OCI-LY7 (cell line): ENCODE results near the gene ATAD3B. TPM values are rescaled to one million over a fixed set of nuclear protein-coding genes. Genes with fewer than 3 reads are reported as not detected.

ENCODE experiments used
- BruUV-seq: library from RNA; stranded (reverse); fragments of 400-500 nt; replicated peaks from 2 replicates; lab custom pipeline; 2021; lab: Mats Ljungman, UMichigan
- CTCF ChIA-PET: fragments of 300-600 bp; sonication (Branson Sonifier 250); formaldehyde crosslinking; loops from one replicate; lab custom pipeline; 2022; ENCODE audit warnings: antibody characterized with exemption; ENCODE audit not compliant: unreplicated experiment; lab: Charles Lee
- POLR2A ChIA-PET: fragments of 300-600 bp; sonication (Branson Sonifier 250); formaldehyde crosslinking; loops from one replicate; lab custom pipeline; 2022; ENCODE audit warnings: antibody characterized with exemption; lab: Charles Lee
- DNase-seq: peaks from one replicate; pipeline ENCODE4 v3.0.0-alpha.2; 2015; ENCODE audit warnings: low spot score
- H2AFZ ChIP-seq: fragments of 200-600 bp; sonication (generic), shearing (Covaris generic); 2 replicates; pipeline ENCODE4 v1.6.1; 2014; ENCODE audit warnings: mild to moderate bottlenecking, antibody characterized with exemption, low read length, moderate library complexity
- H3K27ac ChIP-seq: fragments of 200-600 bp; sonication (generic); 2 replicates; pipeline ENCODE4 v1.5.1; 2014; ENCODE audit warnings: mixed run types, low read depth, mild to moderate bottlenecking, moderate library complexity, low read length, inconsistent platforms; ENCODE audit not compliant: poor library complexity, severe bottlenecking
- H3K36me3 ChIP-seq: fragments of 200-600 bp; sonication (generic); 2 replicates; pipeline ENCODE4 v1.6.1; 2014; ENCODE audit warnings: mild to moderate bottlenecking, antibody characterized with exemption, low read length, moderate library complexity, mixed read lengths; ENCODE audit not compliant: insufficient read depth
- H3K4me1 ChIP-seq: fragments of 200-600 bp; sonication (generic); 2 replicates; pipeline ENCODE4 v1.5.1; 2014; ENCODE audit warnings: mild to moderate bottlenecking, low read length; ENCODE audit not compliant: insufficient read depth, poor library complexity, severe bottlenecking
- H3K4me2 ChIP-seq: fragments of 200-600 bp; sonication (generic); 2 replicates; pipeline ENCODE4 v1.6.1; 2014; ENCODE audit warnings: mild to moderate bottlenecking, low read length
- H3K4me3 ChIP-seq: fragments of 200-600 bp; sonication (generic); 2 replicates; pipeline ENCODE4 v1.5.1; 2014; ENCODE audit warnings: mild to moderate bottlenecking, low read depth, low read length; ENCODE audit not compliant: poor library complexity, severe bottlenecking
- H3K79me2 ChIP-seq: fragments of 200-600 bp; sonication (generic); 2 replicates; pipeline ENCODE4 v1.6.1; 2016; ENCODE audit warnings: low read depth, mild to moderate bottlenecking, low read length, moderate library complexity, mixed read lengths; ENCODE audit not compliant: insufficient read depth
- H3K9me2 ChIP-seq: fragments of 200-600 bp; sonication (generic); 2 replicates; pipeline ENCODE4 v1.6.1; 2016; ENCODE audit warnings: mild to moderate bottlenecking, low read length, mixed read lengths; ENCODE audit not compliant: insufficient read depth
- H3K9me3 ChIP-seq: fragments of 200-600 bp; sonication (generic); 2 replicates; pipeline ENCODE4 v1.6.1; 2014; ENCODE audit warnings: mild to moderate bottlenecking, mixed run types, low read length, mixed read lengths
- H4K20me1 ChIP-seq: fragments of 200-600 bp; sonication (generic); 2 replicates; pipeline ENCODE4 v1.6.1; 2014; ENCODE audit warnings: mild to moderate bottlenecking, antibody characterized with exemption, low read length, moderate library complexity, mixed read lengths; ENCODE audit not compliant: insufficient read depth
- EZH2phosphoT487 ChIP-seq: fragments of 200-600 bp; sonication (generic); IDR thresholded peaks from 2 replicates; pipeline ENCODE4 v1.6.1; 2018; ENCODE audit warnings: low read depth, borderline replicate concordance, mild to moderate bottlenecking, mixed run types, antibody characterized with exemption, low read length, moderate library complexity, mixed read lengths
- intact Hi-C: fragments of 100-400 bp; cut with micrococcal nuclease; formaldehyde crosslinking; loops from one replicate; pipeline ENCODE4 v1.10.0; 2022; ENCODE audit not compliant: unreplicated experiment
- total RNA-seq, 2 experiments: library from RNA; depleted of rRNA in 1 of 2; stranded (reverse); fragments of >200 nt in 1 of 2; shearing (Covaris generic) in 1 of 2; gene quantifications; 2 replicates each; pipeline ENCODE4 v1.2.3, GENCODE V29; 2014 to 2022
- TF ChIP-seq, protein P1 (sequence below): fragments of 200-600 bp; sonication (generic); conservative IDR thresholded peaks from 2 replicates; pipeline ENCODE4 v1.5.1; 2014; ENCODE audit warnings: mild to moderate bottlenecking, antibody characterized with exemption, low read length, moderate library complexity, mixed read lengths

ATAD3B gene
- total RNA-seq, 2 experiments from 2014 or later = 54.9 to 62.4 TPM

DNA sequence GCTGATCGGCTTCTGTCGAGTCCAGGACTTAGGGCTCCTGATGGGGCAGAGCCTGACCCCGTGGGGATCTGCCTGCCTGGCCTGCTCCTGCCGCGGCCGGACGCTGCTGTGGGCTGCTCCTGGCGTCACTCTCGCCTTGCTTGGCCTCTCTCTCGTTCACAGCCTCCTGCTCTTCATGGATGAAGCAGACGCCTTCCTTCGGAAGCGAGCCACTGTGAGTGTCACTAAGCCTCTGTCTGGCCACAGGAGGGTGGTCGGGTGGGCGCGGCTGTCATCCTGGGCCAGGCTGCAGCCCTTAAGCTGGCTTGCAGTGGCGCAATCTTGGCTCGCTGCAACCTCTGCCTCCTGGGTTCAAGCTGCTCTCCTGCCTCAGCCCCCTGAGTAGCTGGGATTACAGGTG is 16.1 kb downstream of the ATAD3B start:
- no peak for TF ChIP-seq EZH2phosphoT487
- TF ChIP-seq, protein P1, sequence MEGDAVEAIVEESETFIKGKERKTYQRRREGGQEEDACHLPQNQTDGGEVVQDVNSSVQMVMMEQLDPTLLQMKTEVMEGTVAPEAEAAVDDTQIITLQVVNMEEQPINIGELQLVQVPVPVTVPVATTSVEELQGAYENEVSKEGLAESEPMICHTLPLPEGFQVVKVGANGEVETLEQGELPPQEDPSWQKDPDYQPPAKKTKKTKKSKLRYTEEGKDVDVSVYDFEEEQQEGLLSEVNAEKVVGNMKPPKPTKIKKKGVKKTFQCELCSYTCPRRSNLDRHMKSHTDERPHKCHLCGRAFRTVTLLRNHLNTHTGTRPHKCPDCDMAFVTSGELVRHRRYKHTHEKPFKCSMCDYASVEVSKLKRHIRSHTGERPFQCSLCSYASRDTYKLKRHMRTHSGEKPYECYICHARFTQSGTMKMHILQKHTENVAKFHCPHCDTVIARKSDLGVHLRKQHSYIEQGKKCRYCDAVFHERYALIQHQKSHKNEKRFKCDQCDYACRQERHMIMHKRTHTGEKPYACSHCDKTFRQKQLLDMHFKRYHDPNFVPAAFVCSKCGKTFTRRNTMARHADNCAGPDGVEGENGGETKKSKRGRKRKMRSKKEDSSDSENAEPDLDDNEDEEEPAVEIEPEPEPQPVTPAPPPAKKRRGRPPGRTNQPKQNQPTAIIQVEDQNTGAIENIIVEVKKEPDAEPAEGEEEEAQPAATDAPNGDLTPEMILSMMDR = no peak
- Histone ChIP-seq H3K79me2 (no peaks in the 10 kb centered on the region), H3K4me2 (no peak overlapping the region), H4K20me1 (no peaks in the 10 kb centered on the region), H3K9me2 (no peaks in the 10 kb centered on the region), H3K36me3 (peaks cover 83% of the 10 kb centered on the region), H2AFZ (no peak overlapping the region), H3K4me1 (no peaks in the 10 kb centered on the region), H3K27ac (no peak overlapping the region), H3K4me3 (no peak overlapping the region), H3K9me3 (peaks cover 5% of the 10 kb centered on the region; the same call in 1 of the 2 replicates)
- intact Hi-C loops = no loop called here
- ChIA-PET CTCF (interaction anchor here (0.6 kb wide), 1 partner anchor 26 kb away, joined by 3 read pairs; no protein-coding TSS in a partner anchor), POLR2A (no interaction called here)
- no TSS peak for BruUV-seq
- DNase-seq = no peak

DNA sequence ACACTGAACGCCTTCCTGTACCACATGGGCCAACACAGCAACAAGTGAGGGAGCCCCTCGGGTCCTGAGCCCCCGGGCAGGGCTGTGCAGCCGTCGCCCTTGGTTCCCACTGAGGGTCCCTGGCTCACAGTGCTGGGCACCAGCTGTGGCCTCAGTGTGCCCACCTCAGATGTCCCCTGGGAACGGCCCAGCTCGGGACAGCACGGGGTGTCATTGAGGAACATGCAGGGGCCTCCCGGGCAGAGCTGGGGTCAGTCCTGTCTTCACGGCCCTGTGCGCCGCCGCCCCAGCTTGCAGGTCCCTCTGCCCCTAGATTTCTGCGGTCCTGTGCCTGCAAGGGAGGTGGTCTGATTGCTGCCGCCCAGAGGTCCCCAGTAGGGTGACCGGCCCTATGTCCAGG is 17.7 kb downstream of the ATAD3B start:
- H3K4me1 ChIP-seq = no peaks in the 10 kb centered on the region
- CTCF ChIA-PET = no interaction called here
- no peaks in the 10 kb centered on the region for H3K79me2 ChIP-seq
- peaks cover 82% of the 10 kb centered on the region for H3K36me3 ChIP-seq
- intact Hi-C loops = no loop called here
- no peak overlapping the region for H3K4me3 ChIP-seq
- H2AFZ ChIP-seq = no peak overlapping the region
- POLR2A ChIA-PET = no interaction called here
- H4K20me1 ChIP-seq = no peaks in the 10 kb centered on the region
- H3K9me2 ChIP-seq = no peaks in the 10 kb centered on the region
- H3K27ac ChIP-seq = no peak overlapping the region
- DNase-seq = no peak
- H3K4me2 ChIP-seq = no peak overlapping the region
- BruUV-seq = no TSS peak
- TF ChIP-seq, protein P1 = no peak
- TF ChIP-seq EZH2phosphoT487 = no peak
- H3K9me3 ChIP-seq = peaks cover 5% of the 10 kb centered on the region; the same call in 1 of the 2 replicates

- H3K4me3 ChIP-seq = no peak overlapping the region
- no peak for TF ChIP-seq EZH2phosphoT487
- TF ChIP-seq, protein P1 = no peak
- BruUV-seq = no TSS peak
- no peak overlapping the region for H2AFZ ChIP-seq
- H3K9me2 ChIP-seq = no peaks in the 10 kb centered on the region
- H4K20me1 ChIP-seq = no peaks in the 10 kb centered on the region
- no peak overlapping the region for H3K27ac ChIP-seq
- no peak for DNase-seq
- no peak overlapping the region for H3K4me2 ChIP-seq
- peaks cover 5% of the 10 kb centered on the region; the same call in 1 of the 2 replicates for H3K9me3 ChIP-seq
- CTCF ChIA-PET = no interaction called here
- POLR2A ChIA-PET = no interaction called here
- H3K36me3 ChIP-seq = peaks cover 78% of the 10 kb centered on the region
- H3K79me2 ChIP-seq = no peaks in the 10 kb centered on the region
- no peaks in the 10 kb centered on the region for H3K4me1 ChIP-seq
- intact Hi-C loops = no loop called here
These were observed 18.3 kb downstream of the ATAD3B start for GRCh38 chr1:1489861-1490260.
